Measurements from ENCODE around the gene UTS2R. TPM values are rescaled to one million over a fixed set of nuclear protein-coding genes. Genes with fewer than 3 reads are reported as not detected.
"Not testable (repeated sequence)": the region's sequence is repeated elsewhere in the genome, so short reads cannot be mapped to it uniquely, and the experiment has no call there.

Gene UTS2R
- total RNA-seq, 1 donor from 2014 or later: not detected

DNA sequence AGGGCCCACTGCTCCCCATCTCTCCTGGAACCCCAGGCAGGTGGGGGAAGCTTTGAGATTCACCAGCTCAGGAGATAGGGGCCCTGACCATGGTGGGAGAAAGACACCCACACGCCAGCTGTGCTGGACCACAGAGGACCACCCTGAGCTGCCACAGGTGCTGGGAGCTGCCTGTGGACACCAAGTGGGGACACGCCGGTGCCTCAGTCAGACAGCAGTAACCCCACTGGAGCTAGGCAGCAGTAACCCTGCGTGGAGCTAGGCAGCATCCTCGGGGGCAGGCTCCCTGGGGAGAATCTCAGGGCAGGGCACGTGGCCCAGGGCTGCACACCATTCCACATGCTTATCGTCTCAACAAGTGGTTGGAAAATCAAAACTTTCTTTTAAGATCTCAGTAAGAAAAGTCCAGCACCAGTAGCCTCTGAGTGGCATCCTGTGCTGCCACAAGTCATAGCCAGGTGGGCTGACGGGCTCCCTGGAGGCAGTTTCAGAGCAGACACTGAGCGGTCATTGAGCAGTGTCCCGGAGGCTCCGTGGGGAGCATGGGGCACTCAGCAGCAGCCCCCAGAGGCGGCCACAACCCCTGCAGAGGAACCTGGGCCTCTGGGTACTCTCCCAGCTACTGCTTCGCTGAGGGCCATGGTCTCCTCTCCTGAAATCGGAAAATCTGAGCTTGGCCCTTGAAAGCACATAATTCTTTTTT lies 38.6 kb downstream of the UTS2R start:
- H2AFZ ChIP-seq (replicated peaks): no peak overlapping the region
- H3K9ac ChIP-seq: no peak overlapping the region
- Mint-ChIP-seq H3K27me3 (ENCODE audit: insufficient read depth, low read depth) (peaks cover 4% of the 10 kb centered on the region), H3K36me3 (peaks cover 5% of the 10 kb centered on the region), H3K4me3 (no peak overlapping the region), H3K9me3 (no peaks in the 10 kb centered on the region), H3K27ac (no peak overlapping the region), H3K4me1 (peaks cover 4% of the 10 kb centered on the region)
- H3K27me3 ChIP-seq: no peaks in the 10 kb centered on the region
- no peak overlapping the region for H3K4me3 ChIP-seq
- H3K36me3 ChIP-seq: no peaks in the 10 kb centered on the region
- no peaks in the 10 kb centered on the region for H3K79me2 ChIP-seq (ENCODE audit: low read depth)
- H3K27ac ChIP-seq: no peak overlapping the region
- no peak overlapping the region for H3K4me2 ChIP-seq
- DNase-seq (ENCODE audit: low spot score): no peak
- H4K20me1 ChIP-seq (ENCODE audit: low read depth): peaks cover 48% of the 10 kb centered on the region
- H3K4me1 ChIP-seq: no peaks in the 10 kb centered on the region
- no peaks in the 10 kb centered on the region for H3K9me3 ChIP-seq (ENCODE audit: low read depth)
- TF ChIP-seq EZH2 (IDR thresholded peaks at IDR 0.05) (no peak), CTCF (IDR thresholded peaks at IDR 0.05) (no peak), EZH2phosphoT487 (IDR thresholded peaks at IDR 0.05) (no peak)
- peaks cover 3% of the 10 kb centered on the region for H3F3A ChIP-seq (ENCODE audit: low read depth)

DNA sequence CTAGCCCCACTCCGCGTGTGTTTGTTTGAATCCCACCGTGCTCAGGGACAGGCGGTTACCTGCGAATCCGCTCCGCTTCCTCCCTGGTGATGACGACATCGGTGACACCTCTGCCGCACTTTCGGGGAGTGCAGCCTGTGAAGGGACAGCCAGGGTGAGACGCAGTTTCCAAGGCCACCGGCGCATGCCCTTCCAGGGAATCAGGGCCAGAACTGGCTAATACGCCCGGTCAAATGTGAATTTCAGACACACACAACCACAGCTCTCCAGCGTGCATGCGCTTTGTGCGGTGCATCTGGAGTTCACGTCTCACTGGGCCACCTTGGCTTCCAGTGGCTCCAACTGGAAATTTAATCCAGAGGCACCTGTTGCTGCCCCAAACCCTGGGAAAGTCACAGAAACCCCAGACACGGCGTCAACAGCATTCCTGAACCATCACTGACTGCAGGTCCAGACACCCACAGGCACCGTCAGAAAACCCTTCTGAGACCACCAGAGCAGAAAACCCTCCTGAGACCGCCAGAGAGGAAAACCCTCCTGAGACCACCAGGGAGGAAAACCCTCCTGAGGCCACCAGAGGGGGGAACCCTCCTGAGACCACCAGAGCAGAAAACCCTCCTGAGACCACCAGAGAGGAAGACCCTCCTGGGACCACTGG lies 40.0 kb downstream of the UTS2R start:
- peaks cover 6% of the 10 kb centered on the region for H3K4me1 Mint-ChIP-seq
- no peak overlapping the region for H3K4me3 Mint-ChIP-seq
- no peaks in the 10 kb centered on the region for H3K79me2 ChIP-seq (ENCODE audit: low read depth)
- no peaks in the 10 kb centered on the region for H3K36me3 ChIP-seq
- H3K27me3 Mint-ChIP-seq (ENCODE audit: insufficient read depth, low read depth): peaks cover 4% of the 10 kb centered on the region
- no peak overlapping the region for H3K9ac ChIP-seq
- H2AFZ ChIP-seq (replicated peaks): no peak overlapping the region
- no peak overlapping the region for H3K4me2 ChIP-seq
- H3K4me1 ChIP-seq: no peaks in the 10 kb centered on the region
- H3K9me3 ChIP-seq (ENCODE audit: low read depth): no peaks in the 10 kb centered on the region
- H3F3A ChIP-seq (ENCODE audit: low read depth): peaks cover 6% of the 10 kb centered on the region
- no peak for DNase-seq (ENCODE audit: low spot score)
- H3K36me3 Mint-ChIP-seq: peaks cover 4% of the 10 kb centered on the region
- H3K9me3 Mint-ChIP-seq: no peaks in the 10 kb centered on the region
- no peaks in the 10 kb centered on the region for H3K27me3 ChIP-seq
- TF ChIP-seq EZH2phosphoT487 (IDR thresholded peaks at IDR 0.05): no peak
- TF ChIP-seq CTCF (IDR thresholded peaks at IDR 0.05): no peak
- TF ChIP-seq EZH2 (IDR thresholded peaks at IDR 0.05): no peak
- peaks cover 62% of the 10 kb centered on the region for H4K20me1 ChIP-seq (ENCODE audit: low read depth)
- H3K27ac Mint-ChIP-seq: no peak overlapping the region
- H3K4me3 ChIP-seq: no peak overlapping the region
- H3K27ac ChIP-seq: no peak overlapping the region

GRCh38 chr17:82412081-82412480 lies 40.5 kb downstream of the UTS2R start:
- DNase-seq (ENCODE audit: low spot score); H3K27ac ChIP-seq; H3K4me2 ChIP-seq; H3K4me1 Mint-ChIP-seq; H3K9me3 ChIP-seq (ENCODE audit: low read depth); H3K27me3 Mint-ChIP-seq (ENCODE audit: insufficient read depth, low read depth); H3K36me3 Mint-ChIP-seq; H3K9me3 Mint-ChIP-seq; H3K4me3 Mint-ChIP-seq; H3K9ac ChIP-seq; H3K27me3 ChIP-seq; H3K4me1 ChIP-seq; H3K27ac Mint-ChIP-seq; H3K4me3 ChIP-seq; H2AFZ ChIP-seq (replicated peaks); H3F3A ChIP-seq (ENCODE audit: low read depth); H3K36me3 ChIP-seq; H3K79me2 ChIP-seq (ENCODE audit: low read depth): not testable (repeated sequence)
- peaks cover 67% of the 10 kb centered on the region for H4K20me1 ChIP-seq (ENCODE audit: low read depth)
